ENCODE results near the gene NHP2.
"Not testable (repeated sequence)": the region's sequence is repeated elsewhere in the genome, so short reads cannot be mapped to it uniquely, and the experiment has no call there.

NHP2 gene

DNA sequence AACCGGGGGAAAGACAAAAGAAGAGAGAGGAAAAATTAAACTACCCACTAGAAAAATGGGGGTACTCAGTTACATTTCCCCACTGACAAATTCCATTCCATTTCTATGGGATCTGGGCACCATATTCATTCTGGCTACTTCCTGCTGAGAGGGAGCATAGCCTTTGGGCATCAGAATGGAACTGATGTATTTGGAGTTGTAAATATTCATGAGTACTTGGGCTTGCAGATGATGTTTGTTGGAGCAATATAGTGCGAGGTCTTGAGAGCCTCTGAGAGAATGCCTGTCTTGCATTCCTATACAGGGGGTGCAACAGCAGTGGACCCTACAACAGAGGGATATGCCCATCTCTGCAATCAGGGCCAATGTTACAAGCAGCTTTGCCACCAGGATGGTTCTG lies 16.8 kb upstream of the NHP2 start:
- no peak for DNase-seq

DNA sequence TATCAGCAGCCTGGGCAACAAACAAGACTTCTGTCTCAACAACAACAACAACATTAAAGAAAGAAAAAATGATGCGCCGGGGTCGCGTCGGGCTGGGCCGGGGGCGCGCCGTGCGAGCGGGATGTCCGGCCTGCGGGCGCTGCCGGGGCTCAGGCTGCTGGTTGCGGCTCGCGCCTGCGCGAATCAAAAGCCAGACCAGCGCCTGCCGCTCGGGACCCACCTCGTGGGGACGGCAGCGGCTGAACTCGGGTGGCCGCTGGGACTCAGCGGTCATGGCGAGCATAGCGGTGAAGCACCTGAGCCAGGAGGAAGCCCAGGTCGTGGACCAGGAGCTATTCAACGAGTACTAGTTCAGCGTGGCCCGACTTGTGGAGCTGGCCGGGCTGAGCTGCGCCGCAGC lies 11.9 kb upstream of the NHP2 start:
- DNase-seq = no peak

DNA sequence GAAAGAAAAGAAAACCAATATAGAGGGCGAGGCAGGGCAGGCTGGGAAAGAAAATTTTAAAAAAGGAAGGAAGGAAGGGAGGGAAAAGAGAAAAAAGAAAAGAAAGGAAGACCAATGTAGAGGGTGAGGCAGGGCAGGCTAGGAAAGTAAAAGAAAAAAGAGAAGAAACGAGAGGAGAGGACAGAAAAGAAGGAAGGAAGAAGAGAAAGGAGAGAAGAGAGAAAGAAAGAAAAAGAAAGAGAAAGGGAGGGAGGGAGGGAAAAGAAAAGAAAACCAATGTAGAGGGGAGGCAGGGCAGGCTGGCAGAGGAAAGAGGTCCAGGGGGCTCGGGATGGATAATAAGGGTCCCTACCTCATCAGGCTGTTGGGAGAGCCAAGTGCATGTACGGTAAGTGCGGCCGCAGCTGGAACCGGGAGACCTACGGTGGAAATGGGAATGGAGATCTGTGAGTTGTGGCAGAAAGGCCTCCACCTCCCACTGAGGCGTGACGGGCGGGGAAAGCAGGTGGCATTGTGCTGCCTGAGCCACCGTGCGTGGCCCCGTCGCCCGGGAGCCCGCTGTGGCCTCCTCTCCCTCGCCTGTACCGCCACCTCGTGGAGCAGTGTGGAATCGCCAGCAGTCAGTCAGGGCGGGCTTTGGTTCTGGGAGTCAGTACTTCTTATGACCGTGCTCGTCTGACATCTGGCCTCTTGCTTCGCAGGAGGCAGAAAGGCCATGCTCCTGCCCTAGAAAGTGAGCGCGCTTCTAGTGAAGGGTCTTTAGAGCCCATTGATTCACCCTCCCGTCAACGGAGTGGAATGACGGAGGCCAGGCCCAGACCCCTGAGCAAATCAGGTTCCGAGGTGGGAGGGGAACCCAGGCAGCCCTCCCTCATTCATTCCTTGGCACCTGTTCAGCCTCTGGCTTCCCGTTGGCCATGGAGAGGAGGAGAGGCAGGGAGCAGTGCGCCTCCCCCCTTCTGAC lies 10.4 kb upstream of the NHP2 start:
- peak; percentile 93 for DNase-seq

DNA sequence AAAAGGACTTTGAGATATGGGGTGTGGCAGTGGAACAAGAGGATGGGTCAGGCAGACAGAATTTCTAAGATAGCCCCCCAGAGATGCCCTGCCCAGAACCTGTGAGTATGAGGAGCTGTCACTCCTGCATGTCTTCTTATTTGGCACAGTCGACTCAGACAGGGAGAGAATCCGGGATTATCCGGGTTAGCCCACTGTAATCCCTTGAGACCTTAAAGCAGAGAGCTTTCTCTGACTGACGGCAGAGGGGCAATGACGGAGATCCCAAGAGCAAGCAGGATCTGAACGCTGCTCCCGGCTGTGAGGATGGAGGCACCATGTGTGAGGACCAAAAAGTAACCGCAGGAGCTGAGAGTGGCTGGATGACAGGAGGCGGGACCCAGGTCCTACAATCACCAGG lies 8.8 kb upstream of the NHP2 start:
- no peak for DNase-seq

DNA sequence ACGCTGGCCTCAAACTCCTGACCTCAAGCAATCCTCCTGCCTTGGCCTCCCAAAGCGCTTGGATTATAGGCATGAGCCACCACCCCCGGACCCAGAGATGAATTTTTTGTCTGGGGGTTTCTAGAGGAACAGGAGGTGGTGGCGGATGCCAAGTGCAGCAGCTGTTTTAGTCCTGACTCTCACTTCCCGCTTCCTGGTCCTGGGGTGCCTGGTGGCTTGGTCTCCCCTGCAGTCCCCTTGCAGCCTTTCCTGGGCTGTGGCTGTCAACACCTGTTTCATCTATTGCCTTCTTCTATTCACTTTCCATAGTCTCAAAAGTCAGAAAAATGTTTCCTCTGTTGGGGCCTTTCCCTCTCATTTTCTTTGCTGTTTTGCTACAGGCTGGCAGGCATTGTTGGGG lies 6.5 kb upstream of the NHP2 start:
- DNase-seq = no peak

DNA sequence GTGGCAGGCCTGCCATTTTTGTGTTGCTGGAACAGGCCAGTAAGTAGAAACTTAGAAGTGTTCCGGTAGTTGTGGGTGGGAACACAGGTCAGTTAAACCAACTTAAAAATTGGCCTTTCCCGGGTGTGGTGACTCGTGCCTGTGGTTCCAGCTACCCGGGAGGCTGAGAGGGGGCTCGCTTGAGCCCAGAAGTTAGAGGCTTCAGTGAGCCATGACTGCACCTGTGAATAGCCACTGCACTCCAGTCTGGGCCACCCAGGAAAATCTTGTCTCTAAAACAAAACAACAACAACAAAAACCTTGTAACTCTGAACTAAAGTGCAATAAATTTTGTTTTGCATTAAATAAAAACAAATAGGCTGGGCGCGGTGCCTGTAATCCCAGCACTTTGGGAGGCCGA lies 1.4 kb upstream of the NHP2 start:
- no peak for DNase-seq

DNA sequence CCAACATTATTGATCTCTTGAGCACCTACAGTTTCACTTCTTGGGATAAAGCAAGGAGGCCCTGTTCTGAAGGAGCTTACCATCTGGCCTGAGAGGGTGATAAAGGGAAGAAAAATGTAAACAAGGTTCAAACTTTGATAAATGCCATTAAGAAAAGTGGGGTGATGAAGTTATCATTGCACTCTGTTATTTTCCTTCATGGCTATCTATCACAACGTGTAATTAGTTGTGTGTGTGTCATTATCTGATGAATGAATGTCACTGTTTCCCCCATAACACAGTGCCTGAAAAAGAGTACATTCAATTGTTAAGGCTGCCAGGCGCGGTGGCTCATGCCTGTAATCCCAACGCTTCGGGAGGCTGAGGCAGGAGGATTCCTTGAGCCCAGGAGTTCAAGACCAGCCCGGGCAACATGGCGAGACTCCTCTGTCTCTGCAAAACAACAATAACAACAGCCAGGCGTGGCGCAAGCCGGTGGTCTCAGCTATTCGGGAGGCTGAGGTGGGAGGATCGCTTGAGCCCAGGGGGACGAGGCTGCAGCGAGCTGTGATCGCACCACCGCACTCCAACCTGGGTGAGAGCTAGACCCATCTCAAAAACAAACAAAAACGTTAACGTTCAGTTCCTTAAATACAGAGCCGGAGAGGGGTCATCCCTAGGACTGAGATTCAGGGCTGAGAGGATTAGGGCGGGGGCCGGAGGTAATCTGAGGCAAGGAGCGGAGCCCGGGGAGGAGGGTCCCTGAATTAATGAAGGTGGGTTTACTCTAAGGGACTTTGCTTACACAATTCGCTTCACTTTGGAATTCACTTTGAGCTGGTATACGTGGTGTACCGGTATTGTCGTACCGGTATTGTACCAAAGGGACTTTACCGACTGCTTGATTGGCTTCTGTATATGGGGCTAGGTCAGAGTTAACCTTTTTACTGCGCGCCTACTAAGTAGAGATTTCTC lies 917 bp downstream of the NHP2 start:
- no peak for DNase-seq

DNA sequence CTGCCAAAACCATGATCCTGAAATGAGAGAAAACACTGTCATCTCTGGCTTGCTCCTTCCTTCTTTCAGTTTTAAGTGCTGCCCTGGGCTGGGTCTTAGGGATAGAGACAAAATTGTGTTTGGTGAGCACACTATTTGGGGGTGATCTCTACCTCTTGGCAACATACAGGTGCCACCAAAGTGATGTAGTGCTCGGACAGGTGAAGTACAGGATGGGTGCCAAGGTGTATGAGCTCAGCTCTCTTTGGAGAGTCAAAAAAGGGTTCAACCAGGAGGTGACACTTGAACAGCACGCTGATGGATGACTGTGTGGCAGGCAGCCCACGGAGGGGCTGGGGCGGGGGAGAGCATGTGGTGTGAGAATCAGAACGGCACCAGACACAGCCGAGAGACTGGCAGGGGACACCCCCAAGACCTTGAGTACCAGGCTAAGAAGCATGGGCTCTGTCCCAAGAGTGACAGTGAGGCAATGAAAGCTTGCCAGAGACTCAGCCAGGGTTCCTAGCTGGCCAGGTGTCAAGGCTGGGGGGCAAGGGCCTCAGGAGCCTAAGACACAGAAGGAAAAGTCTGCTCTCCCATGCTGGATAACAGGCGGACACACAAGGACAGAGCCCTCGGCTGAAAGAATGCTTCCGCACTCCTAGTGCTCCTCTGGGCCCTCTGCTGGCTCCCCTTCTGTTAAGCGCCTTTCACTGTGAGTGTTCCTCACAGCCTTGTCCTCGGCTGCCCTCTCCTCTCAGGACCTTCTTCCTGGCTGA lies 2.5 kb downstream of the NHP2 start:
- DNase-seq = no peak

DNA sequence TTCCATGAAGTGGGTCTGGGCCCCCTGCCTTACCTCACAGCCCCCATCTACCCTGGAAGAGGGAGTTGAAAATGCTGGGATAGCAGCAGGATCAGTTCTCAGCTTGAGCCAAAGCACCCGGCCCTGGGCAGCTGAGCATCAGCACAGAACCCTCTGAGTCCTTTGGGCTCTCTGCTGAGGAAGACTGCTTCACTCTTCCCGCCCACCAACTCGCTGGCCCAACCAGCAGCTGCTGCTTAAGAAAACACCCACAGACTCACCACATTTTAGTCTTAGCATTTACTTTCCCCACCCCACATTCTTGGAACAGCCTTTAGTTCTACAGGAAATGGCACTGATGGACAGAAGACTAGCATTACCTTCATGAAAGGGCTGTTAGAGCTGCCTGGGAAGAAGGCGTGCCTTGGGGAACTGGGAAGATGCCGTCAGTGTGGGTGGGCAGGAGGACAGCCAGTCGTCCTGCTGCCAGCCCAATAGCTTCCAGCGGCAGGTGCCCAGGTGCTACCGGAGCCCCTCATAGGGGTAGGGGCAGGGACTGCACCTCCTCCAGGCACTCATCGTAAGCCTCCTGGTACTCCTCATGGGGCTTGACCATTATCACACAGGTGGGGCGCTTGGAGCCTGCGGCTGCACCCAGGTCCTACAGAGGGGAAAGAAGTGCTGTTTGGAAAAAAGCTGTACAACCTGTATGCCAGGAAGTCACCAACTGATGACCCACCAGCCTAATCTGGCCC lies 4.3 kb downstream of the NHP2 start:
- DNase-seq = no peak

DNA sequence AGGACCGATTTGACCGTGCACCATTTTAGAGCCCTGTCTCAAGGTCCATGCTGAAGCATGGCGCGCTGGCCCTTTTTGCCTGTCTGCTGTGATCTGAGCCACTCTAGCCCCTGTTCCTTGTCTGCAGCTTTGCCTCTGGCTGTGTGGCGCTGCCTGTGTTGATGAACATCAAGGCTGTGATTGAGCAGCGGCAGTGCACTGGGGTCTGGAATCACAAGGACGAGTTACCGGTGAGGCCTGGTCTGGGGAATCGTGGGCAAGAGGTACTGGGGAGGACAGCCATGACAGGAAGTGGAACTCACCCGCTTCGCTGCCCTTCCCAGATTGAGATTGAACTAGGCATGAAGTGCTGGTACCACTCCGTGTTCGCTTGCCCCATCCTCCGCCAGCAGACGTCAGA lies 6.3 kb downstream of the NHP2 start:
- DNase-seq = no peak

DNA sequence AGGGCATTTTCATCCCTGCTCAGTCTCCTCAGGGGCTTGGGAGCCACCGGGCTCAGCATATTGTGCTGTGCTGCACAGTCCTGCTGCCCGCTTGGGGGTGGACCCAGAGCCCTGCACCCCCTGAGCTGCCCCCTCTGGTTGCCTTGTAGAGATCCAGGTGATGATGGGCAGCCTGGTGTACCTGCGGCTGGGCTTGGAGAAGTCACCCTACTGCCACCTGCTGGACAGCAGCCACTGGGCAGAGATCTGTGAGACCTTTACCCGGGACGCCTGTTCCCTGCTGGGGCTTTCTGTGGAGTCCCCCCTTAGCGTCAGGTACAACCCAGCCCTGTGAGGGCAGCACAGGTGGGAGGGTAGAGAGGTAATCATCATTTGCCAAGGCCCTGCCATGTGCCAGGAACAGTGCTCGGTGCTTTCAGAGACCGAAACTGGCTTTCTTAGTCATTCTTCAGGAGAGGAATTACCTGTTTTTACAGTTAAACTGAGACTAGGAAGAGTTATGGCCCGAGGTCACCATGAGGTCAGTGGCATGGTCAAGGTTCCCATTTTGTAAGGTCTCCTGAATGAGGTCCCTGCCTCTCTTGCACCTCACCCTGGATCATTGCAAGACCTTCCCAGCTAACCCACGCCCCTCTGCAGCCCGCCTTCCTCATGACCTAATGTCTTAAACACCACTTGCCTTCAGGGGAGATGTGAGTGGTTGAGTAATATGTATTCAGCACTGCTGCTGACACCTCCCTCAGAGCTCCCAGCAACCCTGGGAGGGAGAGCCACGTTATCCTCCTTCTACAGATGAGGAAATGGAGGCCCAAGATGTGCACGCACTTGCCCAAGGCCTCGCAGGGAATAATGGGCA lies 7.5 kb downstream of the NHP2 start:
- peak; percentile 70 for DNase-seq

DNA sequence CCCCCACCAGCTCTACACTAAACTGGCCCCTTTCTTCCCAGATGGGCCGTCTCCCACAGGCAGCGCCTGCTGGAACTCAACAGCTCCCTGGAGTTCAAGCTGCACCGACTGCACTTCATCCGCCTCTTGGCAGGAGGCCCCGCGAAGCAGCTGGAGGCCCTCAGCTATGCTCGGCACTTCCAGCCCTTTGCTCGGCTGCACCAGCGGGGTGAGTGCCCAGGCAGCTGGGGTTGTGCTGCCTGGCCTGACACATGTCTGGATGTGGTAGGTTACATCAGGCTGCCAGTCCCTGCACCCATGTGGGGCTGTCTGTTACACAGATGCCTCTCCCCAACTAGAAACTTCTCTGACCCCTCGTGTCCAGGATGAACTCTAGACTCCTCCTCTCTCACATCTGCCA lies 9.8 kb downstream of the NHP2 start:
- DNase-seq = no peak

DNA sequence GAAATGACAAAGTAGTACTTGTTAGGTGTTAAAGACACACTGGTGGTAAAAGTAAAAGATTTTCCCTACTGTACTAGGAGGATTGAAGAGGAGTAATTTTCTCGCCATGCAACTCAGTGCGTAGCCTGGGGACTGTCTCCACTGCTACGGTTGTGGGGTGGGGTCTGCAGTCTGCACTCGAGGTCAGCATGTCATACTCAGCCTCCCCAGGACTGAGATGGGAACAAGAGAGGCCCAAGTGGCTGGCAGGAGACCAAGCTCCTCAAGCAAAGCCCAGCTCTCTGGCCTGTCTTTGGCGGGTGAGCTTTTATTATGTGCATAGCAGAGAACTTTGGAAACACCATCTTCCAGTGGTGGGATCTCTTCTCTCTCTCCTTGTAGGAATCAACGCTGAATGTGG lies 10.4 kb downstream of the NHP2 start:
- DNase-seq = no peak

DNA sequence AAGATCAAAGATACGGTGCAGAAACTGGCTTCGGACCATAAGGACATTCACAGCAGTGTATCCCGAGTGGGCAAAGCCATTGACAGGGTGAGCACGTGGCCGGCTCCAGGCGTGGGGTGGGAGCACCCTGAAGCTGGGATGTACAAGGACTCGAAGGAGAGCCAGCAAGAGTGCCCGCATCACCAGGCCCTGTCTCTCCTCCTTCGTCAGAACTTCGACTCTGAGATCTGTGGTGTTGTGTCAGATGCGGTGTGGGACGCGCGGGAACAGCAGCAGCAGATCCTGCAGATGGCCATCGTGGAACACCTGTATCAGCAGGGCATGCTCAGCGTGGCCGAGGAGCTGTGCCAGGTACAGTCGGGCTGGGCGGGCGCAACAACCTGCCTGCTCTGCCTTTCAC lies 11.0 kb downstream of the NHP2 start:
- DNase-seq = no peak

DNA sequence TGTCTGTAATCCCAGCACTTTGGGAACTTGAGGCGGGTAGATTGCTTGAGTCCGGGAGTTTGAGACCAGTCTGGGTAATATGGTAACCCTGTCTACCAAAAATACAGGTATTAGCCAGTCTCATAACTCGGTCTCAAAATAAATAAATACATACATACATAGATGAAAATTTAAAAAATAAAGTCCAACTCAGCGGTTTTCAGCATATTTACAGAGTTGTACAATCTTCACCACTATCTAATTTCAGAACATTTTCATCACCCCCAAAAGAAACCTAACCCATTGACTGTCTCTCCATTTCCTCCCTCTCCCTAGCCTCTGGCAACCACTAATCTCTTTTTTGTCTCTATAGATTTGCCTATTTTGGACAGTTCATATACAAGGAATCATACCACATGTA lies 12.1 kb downstream of the NHP2 start:
- no peak for DNase-seq

DNA sequence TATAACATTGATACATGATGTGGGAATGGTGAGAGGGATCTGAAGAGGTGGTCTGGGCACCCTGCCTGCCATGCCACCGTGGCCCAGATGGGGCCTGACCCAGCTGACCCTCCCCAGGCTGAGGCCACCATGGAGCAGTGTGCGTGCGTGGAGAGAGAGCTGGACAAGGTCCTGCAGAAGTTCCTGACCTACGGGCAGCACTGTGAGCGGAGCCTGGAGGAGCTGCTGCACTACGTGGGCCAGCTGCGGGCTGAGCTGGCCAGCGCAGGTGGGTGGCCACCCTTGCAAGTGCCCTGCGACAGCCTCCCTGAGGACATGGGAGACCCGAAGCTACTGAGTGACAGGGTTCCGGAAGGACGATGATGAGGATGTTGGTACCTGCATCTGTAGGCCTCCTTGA lies 15.7 kb downstream of the NHP2 start:
- no peak for DNase-seq

DNA sequence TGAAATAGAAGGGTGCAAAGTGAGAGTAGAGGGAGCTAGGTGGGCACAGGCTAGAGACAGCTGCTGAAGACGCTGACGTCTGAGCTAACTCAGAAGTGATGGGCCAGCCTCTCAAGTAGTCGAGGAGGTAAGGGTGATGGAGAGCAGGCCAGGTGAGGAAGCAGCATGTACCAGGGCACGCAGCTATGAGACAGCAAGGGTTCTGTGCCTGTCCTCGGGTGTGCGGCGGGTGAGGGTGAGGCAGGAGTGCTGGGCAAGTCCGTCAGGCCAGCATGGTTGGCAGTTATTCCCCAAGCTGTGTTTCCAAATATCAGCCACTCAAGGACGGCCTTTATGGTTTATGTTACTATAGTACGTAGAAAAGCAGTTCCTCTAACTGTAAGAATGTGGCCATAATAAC lies 16.7 kb downstream of the NHP2 start:
- DNase-seq = no peak

DNA sequence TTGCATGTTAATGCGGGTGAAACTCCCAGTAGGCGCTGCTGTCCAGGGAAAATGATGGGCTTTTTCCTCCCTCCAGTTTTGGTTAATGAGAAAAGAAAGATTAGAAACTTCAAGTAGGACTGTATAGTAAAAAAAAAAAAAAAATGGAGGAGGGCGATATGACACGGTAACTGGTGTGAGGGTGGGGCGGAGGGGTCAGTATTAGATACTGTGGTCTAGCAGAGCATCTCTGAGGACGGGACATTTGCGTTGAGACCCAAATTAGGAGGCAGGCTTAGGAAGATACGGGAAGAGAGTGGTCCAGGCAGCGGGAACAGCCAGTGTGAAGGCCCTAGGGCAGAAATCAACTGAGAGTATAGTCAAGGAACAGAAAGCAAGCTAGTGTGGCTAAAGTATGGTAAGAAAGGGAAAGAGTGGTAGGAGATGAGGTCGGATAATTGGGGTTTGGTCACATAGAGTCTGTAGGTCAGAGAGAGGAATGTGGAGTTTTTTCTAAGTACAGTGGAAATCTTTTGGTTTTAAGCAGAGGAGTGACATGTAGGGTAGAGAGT lies 22.2 kb downstream of the NHP2 start:
- no peak for DNase-seq

DNA sequence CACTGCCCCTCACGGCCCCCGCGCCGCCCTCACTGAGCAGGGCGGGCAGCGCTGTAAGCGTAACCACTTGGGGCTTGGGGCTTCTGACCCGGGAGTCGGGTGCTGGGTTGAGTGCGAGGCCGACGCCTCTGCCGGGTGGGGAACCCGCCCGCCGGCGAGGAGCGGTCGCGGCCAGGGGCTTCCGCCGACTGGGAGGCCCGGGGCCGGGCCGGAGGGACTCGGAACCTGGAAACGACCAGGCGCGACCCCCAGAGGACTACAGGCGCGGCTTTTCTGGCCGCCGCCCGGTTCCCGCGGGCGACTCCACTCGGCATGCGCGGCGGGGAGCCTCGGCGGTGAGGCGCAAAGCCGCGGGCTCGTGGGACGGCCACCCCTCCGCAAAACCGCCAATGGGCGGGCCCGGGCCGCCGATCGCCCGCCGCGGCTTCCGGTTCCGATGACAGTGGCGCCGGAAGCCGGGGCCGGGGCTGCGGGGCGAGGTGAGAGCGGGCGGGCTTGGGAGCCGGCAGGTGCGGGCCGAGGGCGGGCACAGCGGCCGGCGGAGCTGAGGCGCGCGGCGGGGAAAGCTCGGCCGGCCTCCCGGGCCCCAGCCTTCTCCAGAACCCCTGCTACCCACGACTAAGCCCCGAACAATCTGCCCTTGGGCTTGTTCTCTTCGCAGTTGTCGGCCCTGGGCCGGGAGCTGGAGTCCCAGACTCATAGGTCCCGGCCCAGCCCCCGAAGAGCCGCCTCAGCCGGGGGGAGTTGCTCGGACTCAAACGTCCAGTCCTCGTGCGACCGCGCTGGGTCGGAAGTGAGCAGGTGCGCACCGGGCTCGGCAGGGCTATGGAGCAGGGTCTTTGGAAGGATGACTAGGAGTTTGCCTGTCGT lies 22.9 kb downstream of the NHP2 start, which contains the start of gene RMND5B:
RMND5B (plus strand) TSS at position 439 of the 870 bp plus-strand sequence. CDS start 7,106 bp downstream, outside the sequence.
- peak; percentile 91 for DNase-seq

DNA sequence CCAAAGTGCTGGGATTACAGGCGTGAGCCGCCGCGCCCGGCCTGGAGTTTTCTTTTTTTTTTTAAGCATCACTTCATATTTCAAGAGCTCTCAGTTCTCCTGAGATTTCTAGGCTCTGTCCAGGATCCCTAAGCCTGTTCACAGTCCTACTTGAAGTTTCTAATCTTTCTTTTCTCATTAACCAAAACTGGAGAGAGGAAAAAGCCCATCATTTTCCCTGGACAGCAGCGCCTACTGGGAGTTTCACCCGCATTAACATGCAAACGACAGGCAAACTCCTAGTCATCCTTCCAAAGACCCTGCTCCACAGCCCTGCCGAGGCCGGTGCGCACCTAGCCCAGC lies 23.5 kb downstream of the NHP2 start:
- DNase-seq = not testable (repeated sequence)
